ENCODE measurements around the gene MTMR12.
"Not testable (repeated sequence)": the region's sequence is repeated elsewhere in the genome, so short reads cannot be mapped to it uniquely, and the experiment has no call there.

The MTMR12 gene

DNA sequence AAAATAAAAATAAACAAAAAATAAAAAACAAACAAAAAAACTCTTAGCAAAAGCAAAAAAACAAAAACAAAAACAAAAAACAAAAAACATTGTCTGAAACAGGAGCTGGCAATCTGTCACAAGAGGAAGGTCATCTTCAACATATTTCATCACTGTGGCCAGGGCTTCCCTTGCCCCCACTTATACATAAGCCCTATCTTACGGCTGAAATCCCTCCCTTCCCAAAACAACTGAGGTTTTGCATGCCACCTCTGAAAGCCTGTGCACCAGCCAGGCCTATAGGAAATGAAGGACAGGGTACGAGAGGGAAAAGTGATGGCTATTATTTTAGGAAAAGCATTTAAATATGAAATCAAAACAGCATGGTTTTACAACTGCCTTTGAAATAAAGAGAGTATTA, 10.8 kb downstream of the MTMR12 start:
- no peak overlapping the region for H3K4me3 ChIP-seq (ENCODE audit: low read depth in 1 of 5, low read length in 5 of 5)
- no peak overlapping the region for H3K27ac ChIP-seq (ENCODE audit: low read depth, low read length)

DNA sequence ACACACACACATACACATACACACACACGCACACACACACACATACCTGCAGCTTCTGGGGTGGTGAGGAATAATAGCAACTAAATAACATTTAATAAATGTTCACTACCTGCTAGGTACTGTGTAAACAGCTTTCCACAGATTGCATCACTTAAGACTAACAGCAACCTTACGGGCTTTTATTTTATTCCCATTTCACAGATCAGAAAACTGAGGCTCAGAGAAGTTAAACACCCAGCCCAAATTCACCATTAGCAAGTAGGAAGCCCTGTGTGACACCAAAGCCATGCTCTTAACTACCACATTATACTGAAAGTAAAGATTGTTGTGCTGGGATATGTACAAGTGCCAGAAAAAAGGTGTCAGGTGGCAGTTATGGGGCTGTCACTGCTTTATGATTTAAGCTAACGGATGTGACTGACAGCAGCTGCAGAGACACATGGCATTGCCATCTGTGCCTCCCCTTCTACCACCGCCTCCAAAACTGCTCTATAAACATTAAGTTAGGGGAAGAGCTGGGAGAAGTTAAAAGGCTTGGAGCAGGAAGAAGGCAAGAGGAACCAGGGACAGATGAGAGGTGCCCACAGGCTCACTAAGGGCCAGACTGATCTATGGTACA, 13.6 kb downstream of the MTMR12 start:
- Histone ChIP-seq H3K9me3 (ENCODE audit: control insufficient read depth in 5 of 5, low read length in 5 of 5) (no peaks in the 10 kb centered on the region), H3K4me1 (ENCODE audit: control insufficient read depth in 5 of 5, insufficient read depth in 5 of 5, low read length in 5 of 5) (peaks cover 0 to 47% (median 38%) of the 10 kb centered on the region in 5 donors), H3K9ac (ENCODE audit: low read length in 5 of 5) (no peak overlapping the region), H3K4me3 (ENCODE audit: low read depth in 1 of 5, low read length in 5 of 5) (no peak overlapping the region), H3K27ac (ENCODE audit: low read depth, low read length) (no peak overlapping the region), H3K27me3 (ENCODE audit: control insufficient read depth in 5 of 5, insufficient read depth in 4 of 5, low read length in 5 of 5) (no peaks in the 10 kb centered on the region), H3K36me3 (ENCODE audit: control insufficient read depth in 5 of 5, insufficient read depth in 5 of 5, low read length in 5 of 5) (peaks cover 4 to 31% (median 17%) of the 10 kb centered on the region in 5 donors)

More for the DNA sequence above, 10.8 kb downstream of the MTMR12 start:
- Histone ChIP-seq H3K36me3 (ENCODE audit: control insufficient read depth in 5 of 5, insufficient read depth in 5 of 5, low read length in 5 of 5) (peaks cover 0 to 10% (median 0%) of the 10 kb centered on the region in 5 donors), H3K27me3 (ENCODE audit: control insufficient read depth in 5 of 5, insufficient read depth in 4 of 5, low read length in 5 of 5) (no peaks in the 10 kb centered on the region), H3K9ac (ENCODE audit: low read length in 5 of 5) (no peak overlapping the region), H3K4me1 (ENCODE audit: control insufficient read depth in 5 of 5, insufficient read depth in 5 of 5, low read length in 5 of 5) (peaks cover 0 to 48% (median 42%) of the 10 kb centered on the region in 5 donors), H3K9me3 (ENCODE audit: control insufficient read depth in 5 of 5, low read length in 5 of 5) (no peaks in the 10 kb centered on the region)

DNA sequence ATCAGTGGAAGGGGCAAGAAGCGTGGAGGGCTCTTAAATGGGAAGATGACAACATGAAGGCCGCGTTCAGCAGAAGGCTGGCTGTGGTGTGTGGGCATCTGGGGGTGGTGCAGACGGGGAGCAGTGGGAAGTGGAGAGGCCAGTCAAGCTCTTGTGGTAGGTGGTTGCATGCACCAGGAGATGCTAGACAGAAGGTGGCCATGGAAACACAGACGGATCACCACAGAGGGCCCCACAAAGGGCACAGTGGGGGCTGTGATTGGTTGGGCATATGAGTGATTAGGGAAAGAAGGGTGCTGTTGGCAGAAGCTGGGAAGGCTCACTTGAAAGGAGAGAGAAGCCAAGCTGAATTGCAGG, 14.7 kb downstream of the MTMR12 start:
- H3K27ac ChIP-seq (ENCODE audit: low read depth, low read length) = no peak overlapping the region
- H3K4me3 ChIP-seq (ENCODE audit: low read depth in 1 of 5, low read length in 5 of 5) = no peak overlapping the region
- H3K36me3 ChIP-seq (ENCODE audit: control insufficient read depth in 5 of 5, insufficient read depth in 5 of 5, low read length in 5 of 5) = peaks cover 4 to 41% (median 19%) of the 10 kb centered on the region in 5 donors
- H3K27me3 ChIP-seq (ENCODE audit: control insufficient read depth in 5 of 5, insufficient read depth in 4 of 5, low read length in 5 of 5) = no peaks in the 10 kb centered on the region
- peaks cover 0 to 45% (median 33%) of the 10 kb centered on the region in 5 donors for H3K4me1 ChIP-seq (ENCODE audit: control insufficient read depth in 5 of 5, insufficient read depth in 5 of 5, low read length in 5 of 5)
- H3K9ac ChIP-seq (ENCODE audit: low read length in 5 of 5) = peak overlapping the region in 1 of 5 donors; percentile 15
- no peaks in the 10 kb centered on the region for H3K9me3 ChIP-seq (ENCODE audit: control insufficient read depth in 5 of 5, low read length in 5 of 5)

DNA sequence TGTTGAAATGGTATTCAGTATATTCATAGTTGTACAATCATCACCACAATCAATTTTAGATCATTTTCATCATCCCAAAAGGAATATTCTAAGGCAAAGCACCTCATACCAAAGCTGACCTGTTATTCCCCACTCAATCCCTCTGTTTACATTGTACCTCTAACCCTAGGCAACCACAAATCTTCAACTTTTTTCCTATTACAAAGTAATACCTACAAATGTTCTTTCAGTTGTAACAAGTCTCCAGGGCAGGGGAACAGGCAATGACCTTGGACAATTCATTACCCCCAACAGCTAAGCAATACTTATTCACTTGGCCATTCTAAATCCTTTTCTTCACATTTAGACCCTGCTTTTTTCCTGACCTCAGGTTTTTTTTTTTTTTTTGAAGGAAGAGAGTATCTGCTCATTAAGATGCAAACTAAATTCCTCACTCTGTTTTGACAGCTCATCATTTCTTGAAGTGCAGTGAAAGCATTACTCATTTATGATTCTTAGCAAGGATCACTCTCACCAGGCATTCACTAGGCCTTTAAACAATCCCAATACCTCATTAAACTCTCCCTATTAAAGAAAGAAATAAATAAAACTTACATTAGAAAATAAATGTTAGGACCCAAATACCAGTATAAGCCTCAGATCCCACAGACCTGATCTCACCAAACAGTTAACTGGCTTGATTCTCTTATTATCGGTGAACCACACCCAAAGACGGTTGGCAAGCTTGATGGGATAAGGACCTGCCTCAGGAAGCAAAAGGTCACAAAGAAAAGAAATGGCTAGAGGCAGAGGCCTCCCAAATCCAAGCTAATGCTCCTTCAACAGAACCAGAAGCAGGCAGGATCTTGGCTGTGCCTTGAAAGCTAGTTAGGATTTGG, 15.3 kb downstream of the MTMR12 start:
- Histone ChIP-seq H3K36me3 (ENCODE audit: control insufficient read depth in 5 of 5, insufficient read depth in 5 of 5, low read length in 5 of 5) (peaks cover 4 to 42% (median 23%) of the 10 kb centered on the region in 5 donors), H3K9me3 (ENCODE audit: control insufficient read depth in 5 of 5, low read length in 5 of 5) (no peaks in the 10 kb centered on the region), H3K9ac (ENCODE audit: low read length in 5 of 5) (peak overlapping the region in 2 of 5 donors; percentile 8 to 15), H3K4me3 (ENCODE audit: low read depth in 1 of 5, low read length in 5 of 5) (no peak overlapping the region), H3K27ac (ENCODE audit: low read depth, low read length) (no peak overlapping the region), H3K27me3 (ENCODE audit: control insufficient read depth in 5 of 5, insufficient read depth in 4 of 5, low read length in 5 of 5) (no peaks in the 10 kb centered on the region), H3K4me1 (ENCODE audit: control insufficient read depth in 5 of 5, insufficient read depth in 5 of 5, low read length in 5 of 5) (peaks cover 0 to 41% (median 30%) of the 10 kb centered on the region in 5 donors)

DNA sequence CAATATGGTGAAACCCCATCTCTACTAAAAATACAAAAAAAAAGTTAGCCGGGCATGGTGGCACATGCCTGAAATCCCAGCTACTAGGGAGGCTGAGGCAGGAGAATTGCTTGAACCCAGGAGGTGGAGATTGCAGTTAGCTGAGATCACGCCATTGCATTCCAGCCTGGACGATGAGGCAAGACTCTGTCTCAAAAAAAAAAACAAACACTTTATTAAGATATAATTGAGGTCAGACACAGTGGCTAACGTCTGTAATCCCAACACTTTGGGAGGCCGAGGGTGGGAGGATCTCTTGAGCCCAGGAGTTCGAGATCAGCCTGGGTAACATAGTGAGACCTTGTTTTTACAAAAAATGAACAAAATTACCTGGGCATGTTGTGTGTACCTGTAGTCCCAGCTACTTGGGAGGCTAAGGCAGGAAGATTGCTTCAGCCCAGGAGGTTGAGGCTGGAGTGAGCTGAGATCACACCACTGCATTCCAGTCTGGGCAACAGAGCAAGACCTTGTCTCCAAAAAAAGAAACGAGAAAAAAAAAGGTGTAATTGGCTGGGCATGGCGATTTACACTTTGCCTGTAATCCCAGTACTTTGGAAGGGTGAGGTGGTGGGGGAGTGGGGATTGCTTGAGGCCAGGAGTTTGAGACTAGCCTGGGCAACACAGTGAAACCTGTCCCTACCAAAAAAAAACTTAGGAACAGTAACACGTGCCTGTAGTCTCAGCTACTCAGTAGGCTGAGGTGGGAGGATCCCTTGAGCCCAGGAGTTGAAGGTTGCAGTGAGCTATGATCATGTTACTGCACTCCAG, 16.6 kb downstream of the MTMR12 start:
- H3K4me1 ChIP-seq (ENCODE audit: control insufficient read depth in 5 of 5, insufficient read depth in 5 of 5, low read length in 5 of 5) = peaks cover 0 to 34% (median 25%) of the 10 kb centered on the region in 5 donors
- H3K9ac ChIP-seq (ENCODE audit: low read length in 5 of 5) = not testable (repeated sequence)
- peaks cover 4 to 51% (median 26%) of the 10 kb centered on the region in 5 donors for H3K36me3 ChIP-seq (ENCODE audit: control insufficient read depth in 5 of 5, insufficient read depth in 5 of 5, low read length in 5 of 5)

DNA sequence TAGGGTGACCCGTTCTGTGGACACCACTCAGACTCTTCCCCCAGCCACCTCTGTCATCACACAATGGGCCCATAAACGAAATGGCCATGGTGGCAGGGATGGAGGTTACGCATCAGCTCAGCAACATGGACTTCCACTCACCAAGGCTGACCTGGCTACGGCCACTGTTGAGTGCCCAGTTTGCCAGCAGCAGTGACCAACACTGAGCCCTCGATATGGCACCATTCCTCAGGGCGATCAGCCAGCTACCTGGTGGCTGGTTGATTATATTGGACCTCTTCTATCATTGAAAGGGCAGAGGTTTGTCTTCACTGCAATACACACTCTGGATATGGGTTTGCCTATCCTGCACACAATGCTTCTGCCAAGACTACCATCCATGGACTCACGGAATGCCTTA, 21.1 kb downstream of the MTMR12 start:
- H3K27ac ChIP-seq (ENCODE audit: low read depth, low read length) = no peak overlapping the region
- H3K36me3 ChIP-seq (ENCODE audit: control insufficient read depth in 5 of 5, insufficient read depth in 5 of 5, low read length in 5 of 5) = peaks cover 4 to 40% (median 22%) of the 10 kb centered on the region in 5 donors
- peaks cover 0 to 8% (median 2%) of the 10 kb centered on the region in 5 donors for H3K4me1 ChIP-seq (ENCODE audit: control insufficient read depth in 5 of 5, insufficient read depth in 5 of 5, low read length in 5 of 5)
- no peaks in the 10 kb centered on the region for H3K9me3 ChIP-seq (ENCODE audit: control insufficient read depth in 5 of 5, low read length in 5 of 5)
- no peak overlapping the region for H3K9ac ChIP-seq (ENCODE audit: low read length in 5 of 5)
- no peaks in the 10 kb centered on the region for H3K27me3 ChIP-seq (ENCODE audit: control insufficient read depth in 5 of 5, insufficient read depth in 4 of 5, low read length in 5 of 5)
- no peak overlapping the region for H3K4me3 ChIP-seq (ENCODE audit: low read depth in 1 of 5, low read length in 5 of 5)

More for the DNA sequence above, 16.6 kb downstream of the MTMR12 start:
- H3K27ac ChIP-seq (ENCODE audit: low read depth, low read length); H3K4me3 ChIP-seq (ENCODE audit: low read depth in 1 of 5, low read length in 5 of 5); H3K27me3 ChIP-seq (ENCODE audit: control insufficient read depth in 5 of 5, insufficient read depth in 4 of 5, low read length in 5 of 5); H3K9me3 ChIP-seq (ENCODE audit: control insufficient read depth in 5 of 5, low read length in 5 of 5): not testable (repeated sequence)

DNA sequence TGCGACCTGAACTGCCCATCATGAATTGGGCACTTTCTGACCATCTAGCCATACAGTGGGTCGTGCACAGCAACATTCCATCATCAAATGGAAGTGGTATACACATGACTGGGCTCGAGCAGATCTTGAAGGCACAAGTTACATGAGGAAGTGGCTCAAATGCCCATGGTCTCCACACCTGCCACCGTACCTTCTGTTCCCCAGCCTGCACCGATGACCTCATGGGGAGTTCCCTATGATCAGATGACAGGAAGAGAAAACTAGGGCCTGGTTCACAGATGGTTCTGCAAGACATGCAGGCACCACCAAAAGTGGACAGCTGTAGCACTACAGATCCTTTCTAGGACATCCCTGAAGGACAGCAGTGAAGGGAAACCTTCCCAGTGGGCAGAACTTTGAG, 21.8 kb downstream of the MTMR12 start:
- H3K9me3 ChIP-seq (ENCODE audit: control insufficient read depth in 5 of 5, low read length in 5 of 5) = no peaks in the 10 kb centered on the region
- H3K27me3 ChIP-seq (ENCODE audit: control insufficient read depth in 5 of 5, insufficient read depth in 4 of 5, low read length in 5 of 5) = no peaks in the 10 kb centered on the region
- H3K9ac ChIP-seq (ENCODE audit: low read length in 5 of 5) = no peak overlapping the region
- peaks cover 4 to 34% (median 16%) of the 10 kb centered on the region in 5 donors for H3K36me3 ChIP-seq (ENCODE audit: control insufficient read depth in 5 of 5, insufficient read depth in 5 of 5, low read length in 5 of 5)
- H3K4me3 ChIP-seq (ENCODE audit: low read depth in 1 of 5, low read length in 5 of 5) = no peak overlapping the region
- H3K27ac ChIP-seq (ENCODE audit: low read depth, low read length) = no peak overlapping the region
- peaks cover 0 to 3% (median under 1%) of the 10 kb centered on the region in 5 donors for H3K4me1 ChIP-seq (ENCODE audit: control insufficient read depth in 5 of 5, insufficient read depth in 5 of 5, low read length in 5 of 5)

DNA sequence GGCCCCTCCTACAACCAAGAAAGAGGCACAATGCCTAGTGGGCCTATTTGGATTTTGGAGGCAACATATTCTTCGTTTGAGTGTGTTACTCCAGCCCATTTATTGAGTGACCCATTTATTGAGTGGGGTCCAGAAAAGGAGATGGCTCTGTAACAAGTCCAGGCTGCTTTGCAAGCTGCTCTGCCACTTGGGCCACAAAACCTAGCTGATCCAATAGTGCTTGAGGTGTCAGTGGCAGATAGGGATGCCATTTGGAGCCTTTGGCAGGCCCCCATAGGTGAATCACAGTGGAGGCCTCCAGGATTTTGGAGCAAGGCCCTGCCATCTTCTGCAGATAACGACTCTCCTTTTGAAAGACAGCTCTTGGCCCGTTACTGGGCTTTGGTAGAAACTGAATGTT, 22.2 kb downstream of the MTMR12 start:
- H3K4me3 ChIP-seq (ENCODE audit: low read depth in 1 of 5, low read length in 5 of 5); H3K9me3 ChIP-seq (ENCODE audit: control insufficient read depth in 5 of 5, low read length in 5 of 5); H3K27ac ChIP-seq (ENCODE audit: low read depth, low read length); H3K9ac ChIP-seq (ENCODE audit: low read length in 5 of 5); H3K27me3 ChIP-seq (ENCODE audit: control insufficient read depth in 5 of 5, insufficient read depth in 4 of 5, low read length in 5 of 5); H3K4me1 ChIP-seq (ENCODE audit: control insufficient read depth in 5 of 5, insufficient read depth in 5 of 5, low read length in 5 of 5): not testable (repeated sequence)
- H3K36me3 ChIP-seq (ENCODE audit: control insufficient read depth in 5 of 5, insufficient read depth in 5 of 5, low read length in 5 of 5) = peaks cover 4 to 30% (median 15%) of the 10 kb centered on the region in 5 donors

DNA sequence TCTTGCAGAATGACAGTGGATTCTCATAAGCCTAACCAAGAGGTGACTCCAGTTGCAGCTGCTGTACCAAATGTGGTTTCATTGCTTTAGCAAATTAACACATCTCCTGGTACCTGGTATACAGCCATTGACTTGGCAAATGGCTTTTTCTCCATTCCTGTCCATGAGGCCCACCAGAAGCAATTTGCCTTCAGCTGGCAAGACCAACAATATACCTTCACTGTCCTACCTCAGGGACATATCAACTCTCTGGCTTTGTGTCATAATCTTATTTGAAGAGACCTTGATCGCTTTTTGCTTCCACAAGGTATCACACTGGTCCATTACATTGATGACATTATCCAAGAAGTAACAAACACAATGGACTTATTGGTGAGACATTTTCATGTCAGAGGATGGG, 22.8 kb downstream of the MTMR12 start:
- H3K27me3 ChIP-seq (ENCODE audit: control insufficient read depth in 5 of 5, insufficient read depth in 4 of 5, low read length in 5 of 5); H3K4me1 ChIP-seq (ENCODE audit: control insufficient read depth in 5 of 5, insufficient read depth in 5 of 5, low read length in 5 of 5); H3K9ac ChIP-seq (ENCODE audit: low read length in 5 of 5); H3K9me3 ChIP-seq (ENCODE audit: control insufficient read depth in 5 of 5, low read length in 5 of 5); H3K27ac ChIP-seq (ENCODE audit: low read depth, low read length); H3K4me3 ChIP-seq (ENCODE audit: low read depth in 1 of 5, low read length in 5 of 5): not testable (repeated sequence)
- H3K36me3 ChIP-seq (ENCODE audit: control insufficient read depth in 5 of 5, insufficient read depth in 5 of 5, low read length in 5 of 5) = peaks cover 0 to 25% (median 11%) of the 10 kb centered on the region in 5 donors

Measured in subcutaneous abdominal adipose tissue (tissue), 5 donors.